ENCODE data around the gene DSCAML1. TPM values are rescaled to one million over a fixed set of nuclear protein-coding genes. Genes with fewer than 3 reads are reported as not detected.

The DSCAML1 gene
- total and polyA plus RNA-seq, 10 of the 15 experiments (the other 5 are each of a cell fraction or from before 2014, with no cell fraction given): 0.03 to 0.18 (median 0.06) TPM; not detected in 1

GRCh38 chr11:117492578-117493251 is 304.3 kb downstream of the DSCAML1 start:
- BruUV-seq (replicated peaks): no TSS peak
- RAD21 ChIA-PET (ENCODE audit: unreplicated experiment): no interaction called here
- Histone ChIP-seq H3K4me3 (no peak overlapping the region), H3K79me2 (ENCODE audit: control insufficient read depth, insufficient read depth, low read length) (no peaks in the 10 kb centered on the region), H3K9me3 (replicated peaks; ENCODE audit: control insufficient read depth, insufficient read depth, low read length) (no peaks in the 10 kb centered on the region), H3K27me3 (replicated peaks in 1 of 2; ENCODE audit: control insufficient read depth in 2 of 2, insufficient read depth in 2 of 2, low read length in 1 of 2) (peaks cover 2 to 8% of the 10 kb centered on the region in 2 experiments; a peak in 3 of 4 replicates), H4K20me1 (ENCODE audit: control insufficient read depth, insufficient read depth) (no peaks in the 10 kb centered on the region), H3K4me2 (ENCODE audit: control insufficient read depth, insufficient read depth) (no peak overlapping the region), H3K36me3 (ENCODE audit: control insufficient read depth in 2 of 2, insufficient read depth in 2 of 2, low read length in 1 of 2) (no peaks in the 10 kb centered on the region), H3K27ac (ENCODE audit: control insufficient read depth, insufficient read depth) (no peak overlapping the region), H3K4me1 (ENCODE audit: control insufficient read depth, insufficient read depth, low read length) (no peaks in the 10 kb centered on the region), H3K9ac (ENCODE audit: control insufficient read depth, insufficient read depth, low read length) (no peak overlapping the region), H2AFZ (ENCODE audit: control insufficient read depth, low read depth, low read length) (no peak overlapping the region)
- no peak for ATAC-seq
- POLR2A ChIA-PET: no interaction called here
- in situ Hi-C loops (cut with MboI): no loop called here
- SMC1A ChIA-PET (ENCODE audit: uncharacterized antibody, unreplicated experiment): interaction anchor here (0.5 to 0.6 kb wide), 2 partner anchors 250 to 899 kb away, joined by 3 read pairs; no protein-coding TSS in a partner anchor
- DNase-seq (ENCODE audit: low read depth, low spot score): no peak
- intact Hi-C loops (cut with micrococcal nuclease; ENCODE audit: unreplicated experiment): no loop called here
- FAIRE-seq: no peak
- WGBS (ENCODE audit: insufficient coverage, insufficient replicate concordance, low lambda C conversion rate, missing lambda C conversion rate): 44% methylated on average over 18 of the region's 20 CpGs
- CTCF ChIA-PET: no interaction called here
- TF ChIP-seq PBX3 (IDR thresholded peaks at IDR 0.05; ENCODE audit: insufficient replicate concordance, low read depth, low read length) (no peak), USF2 (IDR thresholded peaks at IDR 0.05; ENCODE audit: borderline replicate concordance, low read depth, low read length) (no peak), GABPA (IDR thresholded peaks at IDR 0.05; ENCODE audit: low read depth) (no peak), RFX5 (IDR thresholded peaks at IDR 0.05; ENCODE audit: low read depth, low read length) (no peak), RUNX3 (IDR thresholded peaks at IDR 0.05; ENCODE audit: low read length) (no peak), MYB (IDR thresholded peaks at IDR 0.05; ENCODE audit: borderline replicate concordance, low read depth, low read length) (no peak), EZH2 (IDR thresholded peaks at IDR 0.05; ENCODE audit: borderline replicate concordance, control insufficient read depth, low read depth, low read length) (no peak), FOXK2 (IDR thresholded peaks at IDR 0.05) (no peak), ZNF217 (IDR thresholded peaks at IDR 0.05) (no peak), POLR2AphosphoS5 (IDR thresholded peaks at IDR 0.05; ENCODE audit: low read length) (no peak)
- TF ChIP-seq, protein P1, sequence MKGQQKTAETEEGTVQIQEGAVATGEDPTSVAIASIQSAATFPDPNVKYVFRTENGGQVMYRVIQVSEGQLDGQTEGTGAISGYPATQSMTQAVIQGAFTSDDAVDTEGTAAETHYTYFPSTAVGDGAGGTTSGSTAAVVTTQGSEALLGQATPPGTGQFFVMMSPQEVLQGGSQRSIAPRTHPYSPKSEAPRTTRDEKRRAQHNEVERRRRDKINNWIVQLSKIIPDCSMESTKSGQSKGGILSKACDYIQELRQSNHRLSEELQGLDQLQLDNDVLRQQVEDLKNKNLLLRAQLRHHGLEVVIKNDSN (IDR thresholded peaks at IDR 0.05; ENCODE audit: borderline replicate concordance, extremely low read length, insufficient read depth, low read depth, low read length): no peak
- TF ChIP-seq, protein P2, sequence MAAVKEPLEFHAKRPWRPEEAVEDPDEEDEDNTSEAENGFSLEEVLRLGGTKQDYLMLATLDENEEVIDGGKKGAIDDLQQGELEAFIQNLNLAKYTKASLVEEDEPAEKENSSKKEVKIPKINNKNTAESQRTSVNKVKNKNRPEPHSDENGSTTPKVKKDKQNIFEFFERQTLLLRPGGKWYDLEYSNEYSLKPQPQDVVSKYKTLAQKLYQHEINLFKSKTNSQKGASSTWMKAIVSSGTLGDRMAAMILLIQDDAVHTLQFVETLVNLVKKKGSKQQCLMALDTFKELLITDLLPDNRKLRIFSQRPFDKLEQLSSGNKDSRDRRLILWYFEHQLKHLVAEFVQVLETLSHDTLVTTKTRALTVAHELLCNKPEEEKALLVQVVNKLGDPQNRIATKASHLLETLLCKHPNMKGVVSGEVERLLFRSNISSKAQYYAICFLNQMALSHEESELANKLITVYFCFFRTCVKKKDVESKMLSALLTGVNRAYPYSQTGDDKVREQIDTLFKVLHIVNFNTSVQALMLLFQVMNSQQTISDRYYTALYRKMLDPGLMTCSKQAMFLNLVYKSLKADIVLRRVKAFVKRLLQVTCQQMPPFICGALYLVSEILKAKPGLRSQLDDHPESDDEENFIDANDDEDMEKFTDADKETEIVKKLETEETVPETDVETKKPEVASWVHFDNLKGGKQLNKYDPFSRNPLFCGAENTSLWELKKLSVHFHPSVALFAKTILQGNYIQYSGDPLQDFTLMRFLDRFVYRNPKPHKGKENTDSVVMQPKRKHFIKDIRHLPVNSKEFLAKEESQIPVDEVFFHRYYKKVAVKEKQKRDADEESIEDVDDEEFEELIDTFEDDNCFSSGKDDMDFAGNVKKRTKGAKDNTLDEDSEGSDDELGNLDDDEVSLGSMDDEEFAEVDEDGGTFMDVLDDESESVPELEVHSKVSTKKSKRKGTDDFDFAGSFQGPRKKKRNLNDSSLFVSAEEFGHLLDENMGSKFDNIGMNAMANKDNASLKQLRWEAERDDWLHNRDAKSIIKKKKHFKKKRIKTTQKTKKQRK (IDR thresholded peaks at IDR 0.05; ENCODE audit: low read depth, low read length): no peak
- TF ChIP-seq, protein P3, sequence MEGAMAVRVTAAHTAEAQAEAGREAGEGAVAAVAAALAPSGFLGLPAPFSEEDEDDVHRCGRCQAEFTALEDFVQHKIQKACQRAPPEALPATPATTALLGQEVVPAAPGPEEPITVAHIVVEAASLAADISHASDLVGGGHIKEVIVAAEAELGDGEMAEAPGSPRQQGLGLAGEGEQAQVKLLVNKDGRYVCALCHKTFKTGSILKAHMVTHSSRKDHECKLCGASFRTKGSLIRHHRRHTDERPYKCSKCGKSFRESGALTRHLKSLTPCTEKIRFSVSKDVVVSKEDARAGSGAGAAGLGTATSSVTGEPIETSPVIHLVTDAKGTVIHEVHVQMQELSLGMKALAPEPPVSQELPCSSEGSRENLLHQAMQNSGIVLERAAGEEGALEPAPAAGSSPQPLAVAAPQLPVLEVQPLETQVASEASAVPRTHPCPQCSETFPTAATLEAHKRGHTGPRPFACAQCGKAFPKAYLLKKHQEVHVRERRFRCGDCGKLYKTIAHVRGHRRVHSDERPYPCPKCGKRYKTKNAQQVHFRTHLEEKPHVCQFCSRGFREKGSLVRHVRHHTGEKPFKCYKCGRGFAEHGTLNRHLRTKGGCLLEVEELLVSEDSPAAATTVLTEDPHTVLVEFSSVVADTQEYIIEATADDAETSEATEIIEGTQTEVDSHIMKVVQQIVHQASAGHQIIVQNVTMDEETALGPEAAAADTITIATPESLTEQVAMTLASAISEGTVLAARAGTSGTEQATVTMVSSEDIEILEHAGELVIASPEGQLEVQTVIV (IDR thresholded peaks at IDR 0.05; ENCODE audit: borderline replicate concordance, partially characterized antibody): no peak

Data from GM12878 (cell line).